A673 (cell line): Measurements from ENCODE around the gene NOSIP. TPM values are rescaled to one million over a fixed set of nuclear protein-coding genes. Genes with fewer than 3 reads are reported as not detected.

ENCODE experiments used
- BruUV-seq: library from RNA; stranded (reverse); fragments of 400-500 nt; replicated peaks from 2 replicates; lab custom pipeline; 2021; lab: Mats Ljungman, UMichigan
- CTCF ChIA-PET: fragments of 300-600 bp; sonication (Branson Sonifier 250); formaldehyde crosslinking; loops from one replicate; lab custom pipeline; 2022; ENCODE audit warnings: antibody characterized with exemption; lab: Charles Lee
- POLR2A ChIA-PET: fragments of 300-600 bp; sonication (Branson Sonifier 250); formaldehyde crosslinking; loops from one replicate; lab custom pipeline; 2022; ENCODE audit warnings: antibody characterized with exemption; ENCODE audit not compliant: low non-redundant PET; lab: Charles Lee
- DNase-seq: peaks from one replicate; pipeline ENCODE4 v3.0.0-alpha.2; 2015; ENCODE audit warnings: low spot score
- H3K27ac ChIP-seq: fragments of 200-600 bp; sonication (generic); 2 replicates; pipeline ENCODE4 v1.5.1; 2016; ENCODE audit warnings: mixed run types, low read depth, mild to moderate bottlenecking, mixed read lengths, antibody characterized with exemption, low read length; ENCODE audit not compliant: poor library complexity, severe bottlenecking
- H3K27me3 ChIP-seq: fragments of 200-600 bp; sonication (generic); replicated peaks from 2 replicates; pipeline ENCODE4 v1.6.1; 2017; ENCODE audit warnings: mixed run types, low read depth, mild to moderate bottlenecking, mixed read lengths, antibody characterized with exemption, low read length; ENCODE audit not compliant: insufficient read depth, poor library complexity
- H3K36me3 ChIP-seq: fragments of 200-600 bp; sonication (generic); 2 replicates; pipeline ENCODE4 v1.6.1; 2016; ENCODE audit warnings: mixed run types, mild to moderate bottlenecking, mixed read lengths, antibody characterized with exemption, low read length; ENCODE audit not compliant: insufficient read depth, poor library complexity, severe bottlenecking
- H3K4me1 ChIP-seq: fragments of 200-600 bp; sonication (generic); 2 replicates; pipeline ENCODE4 v1.6.1; 2017; ENCODE audit warnings: mixed run types, mild to moderate bottlenecking, mixed read lengths, antibody characterized with exemption, low read length; ENCODE audit not compliant: insufficient read depth, poor library complexity, severe bottlenecking
- H3K4me3 ChIP-seq: fragments of 200-600 bp; sonication (generic); 2 replicates; pipeline ENCODE4 v1.5.1; 2016; ENCODE audit warnings: low read depth, mixed run types, mild to moderate bottlenecking, mixed read lengths, low read length; ENCODE audit not compliant: poor library complexity, severe bottlenecking
- H3K9me3 ChIP-seq: fragments of 200-600 bp; sonication (generic); 2 replicates; pipeline ENCODE4 v1.6.1; 2016; ENCODE audit warnings: mixed run types, low read depth, mild to moderate bottlenecking, mixed read lengths, antibody characterized with exemption, low read length; ENCODE audit not compliant: poor library complexity, severe bottlenecking
- EZH2 ChIP-seq: fragments of 200-600 bp; sonication (generic); IDR thresholded peaks from 2 replicates; pipeline ENCODE4 v1.6.1; 2017; ENCODE audit warnings: borderline replicate concordance, low read depth, mild to moderate bottlenecking, mixed read lengths, antibody characterized with exemption, low read length; ENCODE audit not compliant: poor library complexity, severe bottlenecking
- intact Hi-C: fragments of 100-400 bp; cut with micrococcal nuclease; formaldehyde crosslinking; loops from one replicate; pipeline ENCODE4 v1.10.0; 2022; ENCODE audit not compliant: unreplicated experiment
- total RNA-seq: library from RNA; stranded (reverse); gene quantifications from 2 replicates; pipeline ENCODE4 v1.2.3, GENCODE V29; 2021
- TF ChIP-seq, protein P1 (sequence below): fragments of 300-800, 200-600 bp; sonication (generic); conservative IDR thresholded peaks from 2 replicates; pipeline ENCODE4 v1.5.1; 2017; ENCODE audit warnings: low read depth, mild to moderate bottlenecking, antibody characterized with exemption, low read length, moderate library complexity, mixed read lengths

Gene NOSIP
- total RNA-seq, 1 experiment from 2014 or later = 178 TPM

DNA sequence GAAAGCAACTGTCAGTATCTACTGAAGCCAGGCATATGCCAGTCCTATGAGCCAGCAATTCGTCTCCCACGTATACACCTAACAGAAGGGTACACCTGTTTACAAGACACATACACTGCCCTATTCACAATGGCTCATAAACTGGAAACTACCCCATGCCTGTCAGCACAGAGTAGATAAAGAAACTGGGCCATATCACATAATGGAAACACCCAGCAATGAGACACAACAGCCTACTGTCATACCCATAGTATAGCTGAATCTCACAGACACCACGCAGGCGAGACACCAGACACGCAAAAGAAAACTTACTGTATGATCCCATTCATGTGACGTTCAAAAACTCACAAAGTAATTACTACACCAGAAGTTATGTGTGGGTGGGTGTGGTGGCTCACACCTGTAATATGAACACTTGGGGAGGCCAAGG, 15.7 kb downstream of the NOSIP start:
- intact Hi-C loops = no loop called here
- Histone ChIP-seq H3K9me3 (no peaks in the 10 kb centered on the region), H3K27me3 (no peaks in the 10 kb centered on the region), H3K4me3 (no peak overlapping the region), H3K36me3 (peaks cover 19% of the 10 kb centered on the region), H3K27ac (no peak overlapping the region), H3K4me1 (peaks cover 10% of the 10 kb centered on the region)
- ChIA-PET POLR2A (no interaction called here), CTCF (interaction anchor here (0.6 kb wide), 1 partner anchor 37 kb away, joined by 7 read pairs; the partner anchor contains the start of gene RCN3)
- no TSS peak for BruUV-seq
- DNase-seq = no peak
- no peak for TF ChIP-seq EZH2
- TF ChIP-seq, protein P1, sequence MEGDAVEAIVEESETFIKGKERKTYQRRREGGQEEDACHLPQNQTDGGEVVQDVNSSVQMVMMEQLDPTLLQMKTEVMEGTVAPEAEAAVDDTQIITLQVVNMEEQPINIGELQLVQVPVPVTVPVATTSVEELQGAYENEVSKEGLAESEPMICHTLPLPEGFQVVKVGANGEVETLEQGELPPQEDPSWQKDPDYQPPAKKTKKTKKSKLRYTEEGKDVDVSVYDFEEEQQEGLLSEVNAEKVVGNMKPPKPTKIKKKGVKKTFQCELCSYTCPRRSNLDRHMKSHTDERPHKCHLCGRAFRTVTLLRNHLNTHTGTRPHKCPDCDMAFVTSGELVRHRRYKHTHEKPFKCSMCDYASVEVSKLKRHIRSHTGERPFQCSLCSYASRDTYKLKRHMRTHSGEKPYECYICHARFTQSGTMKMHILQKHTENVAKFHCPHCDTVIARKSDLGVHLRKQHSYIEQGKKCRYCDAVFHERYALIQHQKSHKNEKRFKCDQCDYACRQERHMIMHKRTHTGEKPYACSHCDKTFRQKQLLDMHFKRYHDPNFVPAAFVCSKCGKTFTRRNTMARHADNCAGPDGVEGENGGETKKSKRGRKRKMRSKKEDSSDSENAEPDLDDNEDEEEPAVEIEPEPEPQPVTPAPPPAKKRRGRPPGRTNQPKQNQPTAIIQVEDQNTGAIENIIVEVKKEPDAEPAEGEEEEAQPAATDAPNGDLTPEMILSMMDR = no peak

DNA sequence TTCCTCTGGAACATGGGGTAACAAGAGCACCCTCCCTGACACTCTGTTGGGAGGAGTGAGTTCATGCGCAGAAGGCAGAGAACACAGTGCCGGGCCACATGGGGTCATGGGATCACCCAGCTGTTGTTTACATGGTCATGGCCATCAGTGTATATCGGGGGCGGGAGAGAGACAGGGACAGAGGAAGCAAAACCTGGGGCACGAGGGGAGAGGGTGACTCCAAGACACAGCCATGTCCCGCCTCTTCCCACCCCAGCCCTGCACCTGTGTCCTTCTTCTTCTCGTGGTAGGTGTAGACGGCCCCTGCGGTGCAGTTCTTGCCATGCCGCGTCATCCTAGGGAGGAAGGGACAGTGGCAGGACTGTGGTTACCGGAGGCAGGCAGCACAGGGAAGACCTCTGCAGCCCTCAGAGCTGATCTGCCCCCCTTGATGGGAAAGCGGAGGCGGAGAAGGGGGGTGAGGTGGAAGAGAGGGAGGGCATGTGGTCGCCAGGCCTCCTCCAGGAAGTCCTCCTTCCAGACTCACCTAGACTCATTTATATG, 19.9 kb downstream of the NOSIP start:
- intact Hi-C loops = no loop called here
- H3K4me3 ChIP-seq = no peak overlapping the region
- peaks cover 21% of the 10 kb centered on the region for H3K4me1 ChIP-seq
- H3K27ac ChIP-seq = peak overlapping the region; percentile 57
- BruUV-seq = no TSS peak
- no peaks in the 10 kb centered on the region for H3K27me3 ChIP-seq
- ChIA-PET CTCF (interaction anchor here (0.6 to 0.9 kb wide), 2 partner anchors 10 to 82 kb away, joined by 3 to 4 read pairs; partner anchors contain the start of gene SCAF1), POLR2A (no interaction called here)
- H3K9me3 ChIP-seq = no peaks in the 10 kb centered on the region
- no peak for DNase-seq
- TF ChIP-seq, protein P1 = no peak
- TF ChIP-seq EZH2 = no peak
- peaks cover 57% of the 10 kb centered on the region for H3K36me3 ChIP-seq

DNA sequence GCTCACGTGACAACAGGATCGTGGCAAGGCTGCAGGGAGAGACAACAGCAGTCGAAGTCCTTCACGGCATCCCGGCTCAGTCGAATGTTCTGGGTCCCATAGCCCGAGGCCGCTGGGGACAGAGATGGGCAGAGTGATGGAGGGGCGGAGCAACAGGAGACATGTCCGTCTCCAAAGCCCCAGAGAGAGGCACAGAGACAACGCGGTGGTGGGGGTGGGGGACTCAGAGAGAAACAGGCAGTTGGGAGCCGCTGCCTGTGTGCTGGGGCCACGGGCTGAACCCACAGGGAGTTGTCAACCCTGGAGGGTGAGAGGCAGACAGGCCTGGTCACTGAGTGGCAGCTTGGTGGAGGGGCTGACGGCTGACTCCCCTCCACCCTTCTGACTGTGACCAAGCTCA, 20.4 kb downstream of the NOSIP start:
- ChIA-PET CTCF (no interaction called here), POLR2A (no interaction called here)
- DNase-seq = no peak
- TF ChIP-seq, protein P1 = no peak
- no peak for TF ChIP-seq EZH2
- Histone ChIP-seq H3K27ac (peak overlapping the region; percentile 57), H3K9me3 (no peaks in the 10 kb centered on the region), H3K36me3 (peaks cover 61% of the 10 kb centered on the region), H3K4me1 (peaks cover 16% of the 10 kb centered on the region), H3K27me3 (no peaks in the 10 kb centered on the region), H3K4me3 (no peak overlapping the region)
- intact Hi-C loops = no loop called here
- BruUV-seq = no TSS peak
